A673 (cell line): ENCODE measurements around the gene TULP3.

Source experiments
- EZH2 ChIP-seq: fragments of 200-600 bp; sonication (generic); IDR thresholded peaks from 2 replicates; pipeline ENCODE4 v1.6.1; 2017; ENCODE audit warnings: borderline replicate concordance, low read depth, mild to moderate bottlenecking, mixed read lengths, antibody characterized with exemption, low read length; ENCODE audit not compliant: poor library complexity, severe bottlenecking
- TF ChIP-seq, protein P1 (sequence below): fragments of 300-800, 200-600 bp; sonication (generic); conservative IDR thresholded peaks from 2 replicates; pipeline ENCODE4 v1.5.1; 2017; ENCODE audit warnings: low read depth, mild to moderate bottlenecking, antibody characterized with exemption, low read length, moderate library complexity, mixed read lengths

DNA sequence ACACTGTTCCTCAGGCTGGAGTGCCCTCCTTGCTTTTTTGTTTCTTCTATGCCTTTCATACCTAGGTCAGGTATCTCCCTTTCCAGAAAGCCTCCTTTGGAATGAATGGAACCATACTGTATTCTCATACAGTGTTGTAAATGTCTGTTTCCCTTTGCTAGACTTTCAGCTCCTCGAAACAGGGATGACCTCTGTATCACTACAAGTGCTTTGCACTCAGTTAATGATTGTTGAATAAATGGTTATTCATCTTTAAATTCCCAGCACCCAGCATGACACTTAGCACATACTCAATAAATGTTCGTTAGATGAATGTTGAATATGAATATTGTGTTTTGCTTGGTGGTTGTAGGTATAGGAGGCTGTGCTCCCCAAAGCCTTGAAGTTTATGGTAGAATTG, 5.9 kb upstream of the TULP3 start:
- TF ChIP-seq, protein P1, sequence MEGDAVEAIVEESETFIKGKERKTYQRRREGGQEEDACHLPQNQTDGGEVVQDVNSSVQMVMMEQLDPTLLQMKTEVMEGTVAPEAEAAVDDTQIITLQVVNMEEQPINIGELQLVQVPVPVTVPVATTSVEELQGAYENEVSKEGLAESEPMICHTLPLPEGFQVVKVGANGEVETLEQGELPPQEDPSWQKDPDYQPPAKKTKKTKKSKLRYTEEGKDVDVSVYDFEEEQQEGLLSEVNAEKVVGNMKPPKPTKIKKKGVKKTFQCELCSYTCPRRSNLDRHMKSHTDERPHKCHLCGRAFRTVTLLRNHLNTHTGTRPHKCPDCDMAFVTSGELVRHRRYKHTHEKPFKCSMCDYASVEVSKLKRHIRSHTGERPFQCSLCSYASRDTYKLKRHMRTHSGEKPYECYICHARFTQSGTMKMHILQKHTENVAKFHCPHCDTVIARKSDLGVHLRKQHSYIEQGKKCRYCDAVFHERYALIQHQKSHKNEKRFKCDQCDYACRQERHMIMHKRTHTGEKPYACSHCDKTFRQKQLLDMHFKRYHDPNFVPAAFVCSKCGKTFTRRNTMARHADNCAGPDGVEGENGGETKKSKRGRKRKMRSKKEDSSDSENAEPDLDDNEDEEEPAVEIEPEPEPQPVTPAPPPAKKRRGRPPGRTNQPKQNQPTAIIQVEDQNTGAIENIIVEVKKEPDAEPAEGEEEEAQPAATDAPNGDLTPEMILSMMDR = no peak
- TF ChIP-seq EZH2 = no peak
